Liver (tissue), 3 donors: ENCODE measurements around the gene RASL10B.

Experiments
- ATF3 ChIP-seq: IDR thresholded peaks from 2 replicates; pipeline ENCODE4 v1.6.1; 2016; ENCODE audit warnings: antibody characterized with exemption
- CTCF ChIP-seq: fragments of 150-350 bp; IDR thresholded peaks from 2 replicates; pipeline ENCODE4 v1.5.1; 2017; ENCODE audit warnings: improper control_type of control experiment, low read depth, low read length; ENCODE audit not compliant: missing input control
- MAX ChIP-seq: IDR thresholded peaks from 2 replicates; pipeline ENCODE4 v1.6.1; 2016; ENCODE audit warnings: antibody characterized with exemption
- REST ChIP-seq: IDR thresholded peaks from 2 replicates; pipeline ENCODE4 v1.6.1; 2016; ENCODE audit warnings: antibody characterized with exemption, mild to moderate bottlenecking
- TAF1 ChIP-seq: conservative IDR thresholded peaks from 2 replicates; pipeline ENCODE4 v1.6.1; 2016; ENCODE audit warnings: antibody characterized with exemption, mild to moderate bottlenecking
- YY1 ChIP-seq: IDR thresholded peaks from 2 replicates; pipeline ENCODE4 v1.6.1; 2016; ENCODE audit warnings: antibody characterized with exemption, mild to moderate bottlenecking
- donor health status: healthy.
- donor health status: healthy.

GRCh38 chr17:35784895-35785294 is 53.5 kb downstream of the RASL10B start:
- TF ChIP-seq MAX (no peak), CTCF (no peak), YY1 (no peak), TAF1 (no peak), REST (no peak), ATF3 (no peak)
